Measurements from ENCODE around the gene SNX5. TPM values are rescaled to one million over a fixed set of nuclear protein-coding genes. Genes with fewer than 3 reads are reported as not detected.

The SNX5 gene
- total and polyA plus RNA-seq, 2 of the 8 experiments (the other 6 are each of a cell fraction or from before 2014, with no cell fraction given), result 155 to 194 TPM

GRCh38 chr20:17933711-17934110 is 34.9 kb downstream of the SNX5 start:
- Histone ChIP-seq H2AK5ac (ENCODE audit: low read depth, low read length) (no peak overlapping the region), H3K23me2 (ENCODE audit: low read depth, low read length) (no peaks in the 10 kb centered on the region), H3K14ac (ENCODE audit: insufficient read length) (no peak overlapping the region), H4K91ac (replicated peaks; ENCODE audit: insufficient read length, low read length) (no peak overlapping the region), H2BK120ac (replicated peaks; ENCODE audit: low read depth, low read length) (no peak overlapping the region), H3K56ac (replicated peaks; ENCODE audit: insufficient read length, low read depth, low read length) (no peak overlapping the region), H3K9ac (replicated peaks in 1 of 4; ENCODE audit: extremely low read depth in 1 of 4, low read depth in 3 of 4, low read length in 3 of 4) (no peak overlapping the region), H3K36me3 (ENCODE audit: control insufficient read depth in 2 of 4, insufficient read depth in 4 of 4, low read length in 3 of 4) (no peaks in the 10 kb centered on the region), H2BK20ac (ENCODE audit: low read length) (no peak overlapping the region), H3K4ac (replicated peaks; ENCODE audit: insufficient read length, low read depth, low read length) (no peak overlapping the region), H3K4me3 (ENCODE audit: extremely low read depth in 1 of 4, insufficient read depth in 2 of 4, low read depth in 3 of 4, low read length in 4 of 4) (no peak overlapping the region), H3K79me2 (ENCODE audit: control insufficient read depth in 1 of 2, insufficient read depth in 2 of 2, low read length in 2 of 2) (no peaks in the 10 kb centered on the region), H3K4me1 (replicated peaks in 1 of 4; ENCODE audit: control insufficient read depth in 3 of 4, insufficient read depth in 4 of 4, low read length in 3 of 4) (peaks cover 2 to 22% (median 7%) of the 10 kb centered on the region in 4 experiments), H2BK12ac (ENCODE audit: low read depth, low read length) (no peak overlapping the region), H4K20me1 (replicated peaks in 1 of 2; ENCODE audit: control insufficient read depth in 1 of 2, insufficient read depth in 2 of 2, low read length in 2 of 2) (no peaks in the 10 kb centered on the region), H3K79me1 (ENCODE audit: low read depth, low read length) (no peaks in the 10 kb centered on the region), H3K4me2 (ENCODE audit: insufficient read depth in 1 of 2, low read depth in 2 of 2, low read length in 2 of 2) (no peak overlapping the region), H3K27ac (ENCODE audit: low read depth, low read length) (no peak overlapping the region), H2AFZ (ENCODE audit: low read length) (no peak overlapping the region), H3K27me3 (replicated peaks in 1 of 4; ENCODE audit: control insufficient read depth in 3 of 4, extremely low read depth in 1 of 4, insufficient read depth in 3 of 4, low read length in 3 of 4) (no peaks in the 10 kb centered on the region), H2BK5ac (ENCODE audit: low read depth, low read length) (no peak overlapping the region), H4K8ac (ENCODE audit: extremely low read depth, insufficient read depth, low read length) (no peak overlapping the region), H2BK15ac (ENCODE audit: low read length) (no peak overlapping the region), H3K18ac (ENCODE audit: extremely low read depth, low read length) (0 out of 2 replicates have a peak overlapping the region, but pooled peaks have one; percentile 38), H4K5ac (ENCODE audit: insufficient read length, low read depth, low read length) (no peak overlapping the region), H3K23ac (ENCODE audit: insufficient read length) (no peak overlapping the region), H3K9me3 (ENCODE audit: insufficient read depth in 2 of 2, low read depth in 1 of 2, low read length in 1 of 2) (no peaks in the 10 kb centered on the region)
- FAIRE-seq (no peak), DNase-seq (ENCODE audit: low read depth in 1 of 2, low spot score in 2 of 2) (no peak)
- POLR2A ChIA-PET (ENCODE audit: partially characterized antibody), result interaction anchor here (0.8 to 1.3 kb wide), 2 partner anchors 30 to 36 kb away, joined by 3 read pairs; no protein-coding TSS in a partner anchor
- WGBS, 2 experiments (ENCODE audit: extremely low coverage in 1 of 2, insufficient coverage in 1 of 2, insufficient read length in 1 of 2, insufficient replicate concordance in 2 of 2, low coverage in 1 of 2, low lambda C conversion rate in 2 of 2, missing lambda C conversion rate in 1 of 2), result 73% methylated on average over 5 of the region's 5 CpGs; no CpG with 5 or more reads in 1 of the 2 experiments
- TF ChIP-seq RAD21 (IDR thresholded peaks at IDR 0.05 in 1 of 2, conservative IDR thresholded peaks at IDR 0.05 in 1 of 2; ENCODE audit: low read depth in 2 of 2, low read length in 2 of 2) (no peak), USF2 (IDR thresholded peaks at IDR 0.05; ENCODE audit: low read length) (no peak), ASH2L (IDR thresholded peaks at IDR 0.05; ENCODE audit: low read length) (no peak), MAFK (IDR thresholded peaks at IDR 0.05; ENCODE audit: low read depth, low read length) (no peak), BRCA1 (IDR thresholded peaks at IDR 0.05; ENCODE audit: low read depth, low read length) (no peak), SUZ12 (IDR thresholded peaks at IDR 0.05; ENCODE audit: low read length) (no peak)
- CTCF ChIA-PET (ENCODE audit: partially characterized antibody), result interaction anchor here (1.1 to 2.9 kb wide), 10 partner anchors 35 to 429 kb away, joined by 3 to 17 read pairs (median 4); no protein-coding TSS in a partner anchor
